ENCODE data around the gene TTC28.
"Not testable (repeated sequence)": the region's sequence is repeated elsewhere in the genome, so short reads cannot be mapped to it uniquely, and the experiment has no call there.

GRCh38 chr22:28689796-28690195, 10.2 kb upstream of the TTC28 start:
- not testable (repeated sequence) for TF ChIP-seq YY1 (IDR thresholded peaks at IDR 0.05; ENCODE audit: insufficient read depth, insufficient read length); ZNF274 (IDR thresholded peaks at IDR 0.05; ENCODE audit: low read depth, low read length); SUZ12 (IDR thresholded peaks at IDR 0.05; ENCODE audit: extremely low read depth, insufficient read depth, insufficient read length)
